GM12875 (cell line): Measurements from ENCODE around the gene METTL15.

Source experiments
- H3K4me3 ChIP-seq: one replicate; pipeline ENCODE4 v1.5.1; 2011; ENCODE audit warnings: low read depth, low read length, control low read depth
- TF ChIP-seq, protein P1 (sequence below): IDR thresholded peaks from 2 replicates; pipeline ENCODE4 v1.5.1; 2011; ENCODE audit warnings: low read depth, mild to moderate bottlenecking, control low read depth, inconsistent platforms, low read length, moderate library complexity, borderline replicate concordance; ENCODE audit not compliant: insufficient read depth

METTL15 gene

DNA sequence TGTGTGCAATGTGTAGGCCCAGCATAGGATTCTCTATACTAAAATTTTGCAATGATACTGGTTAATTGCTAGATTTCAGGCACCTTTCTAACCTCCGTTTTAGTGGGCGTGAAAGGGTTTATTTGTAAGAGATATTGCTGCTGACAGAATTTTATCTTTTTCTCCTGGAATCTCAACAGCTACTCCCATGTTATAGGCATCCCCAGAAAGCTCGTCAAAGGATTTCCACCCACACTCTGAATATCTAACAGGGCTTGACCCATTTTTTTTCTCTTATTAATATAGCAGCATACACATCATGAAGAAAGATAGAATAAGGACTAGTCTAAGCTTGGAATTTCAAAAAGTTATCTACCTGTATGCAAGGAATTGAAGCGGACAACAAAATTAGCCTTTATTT lies 124.5 kb downstream of the METTL15 start:
- no peak overlapping the region for H3K4me3 ChIP-seq
- TF ChIP-seq, protein P1, sequence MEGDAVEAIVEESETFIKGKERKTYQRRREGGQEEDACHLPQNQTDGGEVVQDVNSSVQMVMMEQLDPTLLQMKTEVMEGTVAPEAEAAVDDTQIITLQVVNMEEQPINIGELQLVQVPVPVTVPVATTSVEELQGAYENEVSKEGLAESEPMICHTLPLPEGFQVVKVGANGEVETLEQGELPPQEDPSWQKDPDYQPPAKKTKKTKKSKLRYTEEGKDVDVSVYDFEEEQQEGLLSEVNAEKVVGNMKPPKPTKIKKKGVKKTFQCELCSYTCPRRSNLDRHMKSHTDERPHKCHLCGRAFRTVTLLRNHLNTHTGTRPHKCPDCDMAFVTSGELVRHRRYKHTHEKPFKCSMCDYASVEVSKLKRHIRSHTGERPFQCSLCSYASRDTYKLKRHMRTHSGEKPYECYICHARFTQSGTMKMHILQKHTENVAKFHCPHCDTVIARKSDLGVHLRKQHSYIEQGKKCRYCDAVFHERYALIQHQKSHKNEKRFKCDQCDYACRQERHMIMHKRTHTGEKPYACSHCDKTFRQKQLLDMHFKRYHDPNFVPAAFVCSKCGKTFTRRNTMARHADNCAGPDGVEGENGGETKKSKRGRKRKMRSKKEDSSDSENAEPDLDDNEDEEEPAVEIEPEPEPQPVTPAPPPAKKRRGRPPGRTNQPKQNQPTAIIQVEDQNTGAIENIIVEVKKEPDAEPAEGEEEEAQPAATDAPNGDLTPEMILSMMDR, result no peak

DNA sequence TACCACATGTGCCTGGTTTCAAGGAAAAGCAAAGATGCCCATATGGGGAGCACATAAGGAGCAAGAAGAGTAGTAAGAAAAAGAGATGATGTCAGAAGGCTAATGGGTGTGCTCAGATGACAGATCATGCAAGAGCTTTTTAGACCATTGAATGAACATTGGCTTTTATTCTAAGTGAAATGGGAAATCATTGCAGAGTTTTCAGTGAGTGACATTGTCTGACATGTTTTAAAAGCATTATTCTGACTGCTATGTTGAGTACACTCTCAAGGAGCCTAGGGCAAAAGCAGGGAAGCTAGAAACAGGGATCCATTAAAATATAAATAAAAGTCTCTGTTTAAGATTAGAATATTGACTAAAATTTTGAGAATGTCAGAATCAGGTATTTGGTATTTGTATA lies 133.6 kb downstream of the METTL15 start:
- TF ChIP-seq, protein P1, result no peak
- no peak overlapping the region for H3K4me3 ChIP-seq

DNA sequence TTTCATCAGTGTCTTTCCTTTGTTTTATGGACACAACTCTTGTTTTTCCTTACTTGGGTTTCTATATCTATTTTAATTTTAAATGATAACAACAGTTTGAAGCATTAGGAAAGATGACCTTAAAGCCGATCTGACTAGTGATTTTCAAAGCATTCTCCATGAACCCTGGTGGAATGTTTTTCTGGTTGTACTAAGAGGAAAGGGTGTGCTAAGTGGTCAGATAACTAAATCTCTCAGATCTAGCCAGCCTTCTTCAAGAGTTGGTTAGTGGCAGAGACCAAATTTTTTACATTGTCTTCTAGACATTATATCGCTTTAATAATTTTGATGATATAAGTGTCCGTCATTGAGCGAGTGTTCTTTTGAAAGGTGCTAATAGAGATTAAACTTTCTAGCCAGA lies 134.4 kb downstream of the METTL15 start:
- no peak overlapping the region for H3K4me3 ChIP-seq
- TF ChIP-seq, protein P1, result no peak

DNA sequence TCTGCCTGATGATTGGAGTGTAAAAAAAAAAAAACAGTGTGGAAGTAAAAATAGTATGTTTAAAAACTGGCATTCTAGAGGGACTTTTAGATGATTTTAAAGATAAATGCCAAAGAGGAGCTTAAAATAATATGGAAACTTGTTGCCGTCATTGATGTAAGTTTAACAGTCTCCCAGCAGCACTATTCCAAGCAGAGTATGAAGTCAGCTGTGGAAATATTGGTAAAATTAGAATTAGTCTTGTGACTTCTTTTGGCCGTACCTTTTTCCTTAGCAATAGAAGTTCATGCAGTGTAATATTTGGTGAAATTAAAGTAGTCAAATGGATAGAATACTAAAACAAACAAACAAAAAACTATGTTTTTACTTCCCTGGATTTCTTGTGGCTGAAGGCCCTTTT lies 134.9 kb downstream of the METTL15 start:
- TF ChIP-seq, protein P1, result no peak
- H3K4me3 ChIP-seq, result no peak overlapping the region

DNA sequence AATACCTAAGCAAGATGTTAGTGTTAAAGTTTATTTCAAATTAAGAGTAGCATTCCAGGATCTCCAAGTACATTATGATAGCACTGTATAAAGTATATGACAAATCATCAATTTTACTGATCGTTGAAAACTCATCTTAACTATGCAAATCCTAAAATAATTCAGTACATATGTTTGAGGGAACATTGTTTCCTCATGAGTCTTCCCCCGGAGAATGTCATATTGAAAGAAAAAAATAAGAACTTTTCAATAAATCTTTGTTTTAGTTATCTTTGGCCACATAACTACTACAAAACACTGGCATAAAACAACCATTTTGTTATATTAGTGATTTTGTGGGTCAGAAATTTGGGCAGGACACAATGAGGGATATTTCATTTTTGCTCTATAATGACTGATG lies 135.4 kb downstream of the METTL15 start:
- TF ChIP-seq, protein P1, result no peak
- no peak overlapping the region for H3K4me3 ChIP-seq

DNA sequence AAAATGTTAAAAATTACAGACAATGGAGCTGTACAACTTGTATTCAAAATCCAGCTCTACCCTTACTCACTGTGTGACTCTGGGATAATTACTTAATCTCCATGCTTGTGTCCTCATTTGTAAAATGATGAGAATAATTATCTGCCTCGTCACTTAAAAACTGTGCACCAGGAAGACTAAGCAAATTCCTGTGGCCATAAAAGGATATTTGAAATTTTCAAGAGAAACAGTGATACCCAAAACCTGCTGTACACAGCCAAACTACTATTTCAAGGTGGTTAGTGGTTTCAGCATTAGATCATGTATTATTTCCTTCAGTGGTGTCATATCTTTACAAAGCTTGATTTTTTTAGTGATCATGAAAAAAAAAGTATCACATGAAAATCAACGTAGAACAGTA lies 136.9 kb downstream of the METTL15 start:
- no peak overlapping the region for H3K4me3 ChIP-seq
- TF ChIP-seq, protein P1, result no peak

DNA sequence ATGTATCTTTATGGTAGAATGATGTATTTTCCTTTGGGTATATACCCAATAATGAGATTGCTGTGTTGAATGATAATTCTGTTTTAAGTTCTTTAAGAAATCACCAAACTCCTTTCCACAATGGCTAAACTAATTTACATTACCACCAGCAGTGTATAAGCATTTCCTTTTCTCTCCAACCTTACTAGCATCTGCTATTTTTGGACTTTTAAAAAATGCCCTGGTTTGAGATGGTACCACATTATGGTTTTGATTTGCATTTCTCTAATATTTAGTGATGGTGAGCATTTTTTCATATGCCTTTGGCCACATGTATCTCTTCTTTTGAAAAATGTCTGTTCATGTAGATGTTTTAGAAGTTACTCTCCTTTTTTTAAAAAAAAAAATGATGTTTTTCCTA lies 142.0 kb downstream of the METTL15 start:
- TF ChIP-seq, protein P1, result no peak
- no peak overlapping the region for H3K4me3 ChIP-seq
